ENCODE results near the gene SNX25.

The SNX25 gene

DNA sequence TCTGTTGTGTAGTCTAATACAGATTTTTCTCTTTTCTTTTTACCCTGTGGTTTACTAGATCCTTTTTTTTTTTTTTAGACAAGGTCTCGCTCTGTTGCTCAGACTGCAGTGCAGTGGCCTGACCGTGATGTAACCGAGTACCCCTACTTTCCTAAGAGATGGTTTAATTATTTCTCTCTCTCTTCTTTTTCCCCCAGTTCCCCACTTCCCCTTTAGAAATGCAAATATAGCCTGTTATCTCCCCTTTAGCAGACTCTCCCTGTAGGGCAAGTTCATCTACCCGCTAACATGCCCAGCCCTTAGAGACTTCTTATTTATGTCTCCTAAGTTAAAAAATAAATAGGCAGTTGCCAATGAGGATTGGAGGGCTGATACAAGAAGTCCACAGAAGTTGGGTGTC lies 4.5 kb downstream of the SNX25 start:
- H3K36me3 Mint-ChIP-seq (ENCODE audit: low read depth) = peaks cover 6% of the 10 kb centered on the region
- no peaks in the 10 kb centered on the region for H3K27me3 Mint-ChIP-seq (ENCODE audit: low read depth)
- H3K27ac Mint-ChIP-seq = no peak overlapping the region
- H3K9me3 Mint-ChIP-seq = no peaks in the 10 kb centered on the region
- peaks cover 25% of the 10 kb centered on the region for H3K4me1 Mint-ChIP-seq (ENCODE audit: low read depth)
- H3K4me3 Mint-ChIP-seq = no peak overlapping the region

DNA sequence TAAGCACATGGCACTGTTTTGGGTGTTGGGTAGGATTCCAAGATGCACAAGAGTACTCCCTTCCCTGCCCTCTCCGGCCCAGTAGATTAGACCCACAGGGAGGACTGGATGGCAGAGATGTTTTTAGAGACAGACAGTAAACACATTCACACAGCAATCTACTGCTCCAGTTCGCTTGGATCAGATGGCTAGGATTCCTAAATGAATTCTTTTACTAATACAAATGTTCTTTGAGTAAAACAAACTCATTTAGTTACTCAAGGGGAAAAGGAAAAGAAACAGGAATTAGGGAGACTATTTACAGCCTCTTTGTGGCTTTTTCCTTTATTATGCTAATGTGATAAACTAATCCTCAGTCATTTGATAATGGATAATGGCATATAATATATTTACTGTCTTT lies 5.9 kb downstream of the SNX25 start:
- no peaks in the 10 kb centered on the region for H3K9me3 Mint-ChIP-seq

DNA sequence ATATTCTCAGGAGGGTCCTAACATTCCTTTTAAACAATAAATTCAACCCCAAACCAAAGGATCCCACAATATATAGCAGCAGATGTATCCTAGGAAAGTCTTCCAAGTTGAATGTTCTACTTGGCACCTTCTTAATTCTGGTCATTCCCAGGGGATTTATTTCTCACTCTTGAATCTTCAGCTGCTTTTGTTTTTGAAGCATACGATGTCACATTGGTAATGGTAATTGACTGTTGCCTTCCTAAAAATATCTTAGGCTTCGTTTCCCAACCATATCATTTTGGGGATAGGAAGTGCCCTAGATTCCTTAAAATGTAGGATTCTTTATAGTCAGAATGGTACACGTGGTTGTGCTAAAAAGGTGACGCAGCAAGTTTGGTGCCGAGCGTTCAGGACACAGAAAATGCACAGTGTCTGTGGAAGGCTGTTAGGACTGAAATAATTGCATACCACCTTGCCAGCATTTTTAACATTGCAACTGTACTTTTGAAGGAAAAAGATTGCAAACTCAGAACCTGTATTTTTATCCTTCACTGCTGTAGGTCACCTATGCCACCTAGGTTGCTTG lies 8.1 kb downstream of the SNX25 start:
- Mint-ChIP-seq H3K36me3 (ENCODE audit: low read depth) (peaks cover 9% of the 10 kb centered on the region), H3K9me3 (no peaks in the 10 kb centered on the region), H3K27ac (no peak overlapping the region), H3K4me3 (no peak overlapping the region), H3K4me1 (ENCODE audit: low read depth) (peaks cover 9% of the 10 kb centered on the region), H3K27me3 (ENCODE audit: low read depth) (no peaks in the 10 kb centered on the region)

More for the DNA sequence above, 5.9 kb downstream of the SNX25 start:
- no peaks in the 10 kb centered on the region for H3K27me3 Mint-ChIP-seq (ENCODE audit: low read depth)
- no peak overlapping the region for H3K27ac Mint-ChIP-seq
- no peak overlapping the region for H3K4me3 Mint-ChIP-seq
- H3K4me1 Mint-ChIP-seq (ENCODE audit: low read depth) = peaks cover 23% of the 10 kb centered on the region
- peaks cover 6% of the 10 kb centered on the region for H3K36me3 Mint-ChIP-seq (ENCODE audit: low read depth)

DNA sequence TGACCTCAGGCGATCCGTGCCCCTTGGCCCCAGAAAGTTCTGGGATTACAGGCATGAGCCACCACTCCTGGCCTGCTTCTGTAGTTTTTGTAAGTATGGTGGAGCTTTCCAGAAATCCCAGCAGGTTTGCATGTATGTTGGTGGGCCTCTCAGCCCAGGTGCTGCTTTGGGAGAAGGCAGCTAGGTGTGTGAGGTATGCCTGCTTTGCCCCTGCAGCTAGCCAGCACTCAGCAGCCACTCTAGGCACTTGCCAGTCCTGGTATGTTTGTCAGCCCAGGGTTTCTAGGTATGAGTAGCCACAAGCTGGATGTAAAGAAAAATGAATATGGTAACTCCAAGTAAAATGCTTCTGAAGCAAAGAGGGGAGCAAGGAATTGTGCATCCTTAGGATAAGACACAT lies 8.9 kb downstream of the SNX25 start:
- H3K27me3 Mint-ChIP-seq (ENCODE audit: low read depth) = no peaks in the 10 kb centered on the region
- H3K36me3 Mint-ChIP-seq (ENCODE audit: low read depth) = peaks cover 8% of the 10 kb centered on the region
- no peak overlapping the region for H3K27ac Mint-ChIP-seq
- H3K4me3 Mint-ChIP-seq = no peak overlapping the region
- H3K9me3 Mint-ChIP-seq = no peaks in the 10 kb centered on the region
- peaks cover 7% of the 10 kb centered on the region for H3K4me1 Mint-ChIP-seq (ENCODE audit: low read depth)

DNA sequence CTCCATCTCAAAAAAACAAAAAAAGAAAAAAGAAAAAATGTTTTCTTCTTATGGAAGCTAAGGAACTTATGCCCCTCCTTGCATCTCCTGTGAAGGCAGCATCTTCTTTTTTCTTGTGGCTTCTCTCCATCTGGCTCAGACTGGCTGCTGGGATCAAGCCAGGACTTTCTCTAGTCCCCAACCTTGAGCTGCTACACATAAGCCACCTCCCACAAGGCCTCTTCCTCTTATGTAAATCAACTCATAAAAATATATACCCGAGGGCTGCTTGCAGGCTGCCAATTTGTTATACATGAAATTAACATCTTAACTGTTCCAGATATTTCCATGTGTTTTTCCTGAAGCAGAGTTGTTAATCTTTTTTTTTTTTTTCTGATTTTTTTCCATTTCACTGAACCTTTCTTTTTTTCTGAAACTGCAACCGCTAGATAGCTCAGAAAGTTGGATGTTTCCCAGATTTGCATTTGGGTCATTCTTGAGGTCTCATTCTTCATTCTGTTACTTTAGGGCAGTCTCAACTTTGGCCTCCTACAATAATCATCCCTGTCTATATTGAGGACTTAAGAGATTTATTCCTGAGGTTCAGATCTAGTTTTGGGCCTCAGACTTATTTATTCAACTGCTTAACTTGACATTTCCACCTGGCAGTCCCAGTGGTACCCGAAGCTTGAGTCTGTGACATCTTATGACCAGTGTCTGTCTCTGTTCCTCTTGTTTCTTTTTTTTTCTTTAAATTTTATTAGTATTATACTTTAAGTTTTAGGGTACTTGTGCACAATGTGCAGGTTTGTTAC lies 10.3 kb downstream of the SNX25 start:
- no peaks in the 10 kb centered on the region for H3K27me3 Mint-ChIP-seq (ENCODE audit: low read depth)
- H3K36me3 Mint-ChIP-seq (ENCODE audit: low read depth) = peaks cover 5% of the 10 kb centered on the region
- no peak overlapping the region for H3K4me3 Mint-ChIP-seq
- peaks cover 7% of the 10 kb centered on the region for H3K4me1 Mint-ChIP-seq (ENCODE audit: low read depth)
- H3K9me3 Mint-ChIP-seq = no peaks in the 10 kb centered on the region
- no peak overlapping the region for H3K27ac Mint-ChIP-seq

DNA sequence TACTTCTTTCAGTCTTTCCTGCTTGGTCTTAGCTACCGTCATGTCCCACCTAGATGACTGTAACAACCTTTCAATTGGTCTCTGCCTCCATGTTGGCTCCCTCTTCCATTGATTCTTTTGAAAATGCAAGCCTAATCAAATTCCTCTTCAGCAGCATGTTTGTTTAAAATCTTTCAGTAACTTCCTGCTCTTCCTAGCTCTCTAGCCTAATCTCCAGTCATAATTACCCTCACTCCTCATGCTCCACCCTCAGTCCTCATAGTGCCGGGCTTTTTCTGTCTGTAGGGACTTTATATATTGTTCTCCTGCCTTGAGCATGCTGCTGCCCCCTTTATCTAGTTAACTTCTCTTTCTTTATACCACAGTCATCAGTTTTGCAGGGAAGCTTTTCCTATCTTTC lies 12.1 kb downstream of the SNX25 start:
- Mint-ChIP-seq H3K9me3 (no peaks in the 10 kb centered on the region), H3K36me3 (ENCODE audit: low read depth) (peaks cover 5% of the 10 kb centered on the region), H3K27ac (no peak overlapping the region), H3K4me1 (ENCODE audit: low read depth) (peaks cover 4% of the 10 kb centered on the region), H3K4me3 (no peak overlapping the region), H3K27me3 (ENCODE audit: low read depth) (no peaks in the 10 kb centered on the region)

DNA sequence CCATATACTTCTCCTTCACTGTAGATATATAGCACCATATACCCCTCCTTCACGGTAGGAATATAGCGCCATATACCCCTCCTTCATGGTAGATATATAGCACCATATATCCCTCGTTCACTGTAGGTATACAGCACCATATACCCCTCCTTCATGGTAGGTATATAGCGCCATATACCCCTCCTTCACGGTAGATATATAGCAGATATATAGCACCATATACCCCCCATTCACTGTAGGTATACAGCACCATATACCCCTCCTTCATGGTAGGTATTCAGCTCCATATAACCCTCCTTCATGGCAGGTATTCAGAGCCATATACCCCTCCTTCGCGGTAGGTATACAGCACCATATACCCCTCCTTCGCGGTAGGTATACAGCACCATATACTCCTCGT lies 12.5 kb downstream of the SNX25 start:
- Mint-ChIP-seq H3K4me1 (ENCODE audit: low read depth) (peaks cover 4% of the 10 kb centered on the region), H3K4me3 (no peak overlapping the region), H3K9me3 (no peaks in the 10 kb centered on the region), H3K27ac (no peak overlapping the region), H3K27me3 (ENCODE audit: low read depth) (no peaks in the 10 kb centered on the region), H3K36me3 (ENCODE audit: low read depth) (peaks cover 5% of the 10 kb centered on the region)

DNA sequence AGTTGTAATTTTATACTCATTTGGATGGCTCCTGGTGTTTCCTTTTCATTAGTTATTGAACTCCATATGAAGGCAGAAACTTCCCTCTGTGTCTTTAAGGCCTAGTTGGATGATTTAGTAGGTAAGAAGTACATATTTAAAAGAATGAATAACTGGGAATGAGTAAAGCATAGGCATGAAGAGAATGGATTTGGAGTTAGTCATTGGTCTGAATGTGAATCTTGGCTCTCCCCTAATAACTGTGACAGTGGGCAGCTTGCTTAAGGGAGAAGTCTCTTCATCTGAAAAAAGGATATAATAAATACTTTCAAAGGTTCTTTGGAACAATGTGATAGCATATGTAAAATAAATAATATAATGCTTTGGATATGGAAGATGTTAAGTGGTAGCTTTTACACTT lies 13.2 kb downstream of the SNX25 start:
- Mint-ChIP-seq H3K27ac (no peak overlapping the region), H3K27me3 (ENCODE audit: low read depth) (no peaks in the 10 kb centered on the region), H3K4me1 (ENCODE audit: low read depth) (peaks cover 4% of the 10 kb centered on the region), H3K36me3 (ENCODE audit: low read depth) (peaks cover 5% of the 10 kb centered on the region), H3K4me3 (no peak overlapping the region), H3K9me3 (no peaks in the 10 kb centered on the region)

DNA sequence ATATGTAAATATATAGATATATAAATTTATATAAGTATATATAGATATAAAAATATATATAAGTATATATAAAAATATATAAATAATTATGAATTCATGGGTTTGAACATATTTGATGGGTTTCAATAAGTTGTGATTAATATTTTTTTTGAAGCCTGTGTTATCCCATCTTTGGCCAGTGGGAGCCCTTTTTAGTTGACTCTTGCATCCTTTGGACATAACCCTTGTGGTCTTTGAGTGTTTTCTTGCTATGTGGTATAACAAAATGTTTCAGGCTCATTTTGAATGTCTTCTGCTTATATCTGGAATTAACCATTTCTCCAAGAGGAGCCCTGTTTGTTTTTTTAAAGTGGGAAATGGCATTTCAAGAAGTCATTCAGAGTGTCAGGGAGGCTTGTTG lies 15.2 kb downstream of the SNX25 start:
- peaks cover under 1% of the 10 kb centered on the region for H3K4me1 Mint-ChIP-seq (ENCODE audit: low read depth)
- peaks cover 5% of the 10 kb centered on the region for H3K36me3 Mint-ChIP-seq (ENCODE audit: low read depth)
- no peaks in the 10 kb centered on the region for H3K9me3 Mint-ChIP-seq
- H3K4me3 Mint-ChIP-seq = no peak overlapping the region
- no peaks in the 10 kb centered on the region for H3K27me3 Mint-ChIP-seq (ENCODE audit: low read depth)
- H3K27ac Mint-ChIP-seq = no peak overlapping the region

DNA sequence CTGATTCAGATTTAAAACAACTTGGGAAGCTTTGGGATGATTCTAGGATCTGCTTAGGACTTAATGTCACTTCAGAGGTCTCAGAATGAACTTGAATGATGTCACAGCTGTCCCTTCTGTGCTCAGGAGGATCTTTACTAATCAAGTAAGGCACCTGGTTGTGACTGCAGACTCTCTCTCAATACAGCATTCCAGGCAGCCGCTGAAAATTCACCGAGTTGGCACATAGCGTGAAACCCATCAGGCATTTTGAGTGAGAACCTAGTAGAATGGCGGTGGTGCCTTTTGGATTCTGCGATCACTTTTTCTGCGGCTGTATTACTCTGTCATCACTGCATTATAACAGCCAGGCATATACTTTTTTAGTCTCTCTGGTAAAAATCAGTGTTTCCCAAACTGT lies 16.5 kb downstream of the SNX25 start:
- Mint-ChIP-seq H3K36me3 (ENCODE audit: low read depth) (peaks cover 5% of the 10 kb centered on the region), H3K27ac (no peak overlapping the region), H3K27me3 (ENCODE audit: low read depth) (no peaks in the 10 kb centered on the region), H3K4me1 (ENCODE audit: low read depth) (no peaks in the 10 kb centered on the region), H3K9me3 (no peaks in the 10 kb centered on the region), H3K4me3 (no peak overlapping the region)

DNA sequence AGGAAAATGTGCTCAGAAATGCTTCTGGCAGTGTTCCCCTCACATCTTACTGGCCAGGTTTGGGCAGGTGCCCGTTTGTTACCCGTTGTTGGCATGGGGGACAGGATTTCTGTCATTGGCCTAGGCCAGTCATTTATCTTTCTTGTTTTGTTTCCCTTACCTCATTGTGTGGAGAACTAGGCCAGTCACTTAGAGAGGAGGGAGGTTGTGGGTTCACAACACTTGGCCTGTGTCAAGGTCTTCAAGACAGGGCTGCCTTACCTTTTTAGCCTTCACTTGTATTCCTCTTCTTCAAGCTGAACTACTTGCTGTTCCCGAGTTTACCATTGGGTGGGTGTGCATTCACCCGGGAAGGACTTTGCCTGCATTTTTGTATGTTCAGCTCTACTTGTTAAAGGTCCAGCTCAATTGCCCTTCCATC lies 17.7 kb downstream of the SNX25 start:
- no peaks in the 10 kb centered on the region for H3K9me3 Mint-ChIP-seq
- no peak overlapping the region for H3K4me3 Mint-ChIP-seq
- H3K36me3 Mint-ChIP-seq (ENCODE audit: low read depth) = no peaks in the 10 kb centered on the region
- H3K4me1 Mint-ChIP-seq (ENCODE audit: low read depth) = peaks cover 2% of the 10 kb centered on the region
- no peak overlapping the region for H3K27ac Mint-ChIP-seq
- no peaks in the 10 kb centered on the region for H3K27me3 Mint-ChIP-seq (ENCODE audit: low read depth)

DNA sequence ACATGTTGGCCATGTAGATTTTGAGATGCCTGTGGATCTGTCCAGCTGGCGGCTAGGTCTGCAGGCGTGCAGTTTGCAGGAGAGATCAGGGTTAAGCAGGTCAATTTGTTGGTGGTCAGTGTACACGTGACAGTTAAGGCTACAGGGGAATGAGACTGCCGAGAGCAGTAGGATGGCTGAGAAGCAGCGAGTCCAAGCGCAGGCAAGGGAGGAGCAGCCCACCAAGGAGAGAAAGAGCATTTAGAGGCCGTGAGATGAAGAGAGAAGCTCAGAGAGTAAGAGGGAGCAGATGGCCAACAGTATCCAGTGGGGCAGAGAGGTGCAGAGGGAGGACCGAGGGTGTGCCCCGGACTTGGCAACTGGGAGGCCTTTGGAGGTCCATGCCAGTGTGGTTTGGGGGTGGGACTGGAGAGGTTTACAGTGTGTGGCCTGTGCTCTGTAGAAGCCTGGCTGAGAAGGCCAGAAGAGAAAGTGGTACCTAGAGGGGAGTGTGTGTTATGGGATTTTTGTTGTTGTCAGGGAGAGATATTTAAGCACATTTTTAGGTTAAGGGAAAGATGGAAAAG lies 18.4 kb downstream of the SNX25 start:
- Mint-ChIP-seq H3K27me3 (ENCODE audit: low read depth) (no peaks in the 10 kb centered on the region), H3K27ac (no peak overlapping the region), H3K36me3 (ENCODE audit: low read depth) (no peaks in the 10 kb centered on the region), H3K4me3 (no peak overlapping the region), H3K4me1 (ENCODE audit: low read depth) (peaks cover 6% of the 10 kb centered on the region), H3K9me3 (no peaks in the 10 kb centered on the region)

DNA sequence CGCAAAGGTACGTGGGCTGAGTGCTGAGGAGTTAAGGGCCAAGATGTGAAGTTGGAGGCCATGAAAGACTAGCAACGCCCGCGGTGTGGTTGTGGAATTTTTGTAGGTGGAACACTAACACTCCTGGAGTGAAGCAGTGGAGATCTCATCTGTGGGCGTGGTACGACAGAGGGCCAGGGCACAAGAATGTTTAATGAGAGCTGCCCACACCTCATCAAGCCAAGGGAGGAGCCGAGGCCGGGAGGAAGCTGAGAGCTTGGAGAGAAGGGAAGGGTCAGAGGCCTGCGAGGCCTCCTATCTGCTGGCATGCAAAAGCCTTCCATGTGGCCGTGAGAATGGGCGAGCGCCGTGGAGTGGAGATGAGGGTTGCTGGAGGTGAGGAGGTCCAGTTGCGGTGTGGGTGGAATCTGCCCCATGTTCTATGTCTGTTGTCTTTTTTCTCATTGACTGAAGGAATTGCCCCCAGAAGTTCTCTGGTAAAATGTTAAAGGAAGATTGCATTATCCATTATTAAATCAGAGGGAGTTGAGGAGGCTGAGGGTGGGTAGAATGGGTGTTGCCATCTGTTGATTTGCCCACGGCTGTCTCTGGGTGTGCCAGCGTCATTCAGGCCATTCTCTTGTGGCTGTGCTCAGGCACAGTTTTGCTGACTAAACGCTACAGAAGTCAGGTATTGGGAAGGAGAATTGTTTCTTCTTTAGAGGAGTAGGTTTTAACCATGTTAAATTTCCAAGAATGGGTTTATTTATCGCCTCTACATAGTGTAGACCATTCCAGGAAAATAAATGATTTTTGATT lies 19.8 kb downstream of the SNX25 start:
- H3K27ac Mint-ChIP-seq = no peak overlapping the region
- no peaks in the 10 kb centered on the region for H3K36me3 Mint-ChIP-seq (ENCODE audit: low read depth)
- H3K4me3 Mint-ChIP-seq = no peak overlapping the region
- no peaks in the 10 kb centered on the region for H3K9me3 Mint-ChIP-seq
- peaks cover 6% of the 10 kb centered on the region for H3K4me1 Mint-ChIP-seq (ENCODE audit: low read depth)
- no peaks in the 10 kb centered on the region for H3K27me3 Mint-ChIP-seq (ENCODE audit: low read depth)

DNA sequence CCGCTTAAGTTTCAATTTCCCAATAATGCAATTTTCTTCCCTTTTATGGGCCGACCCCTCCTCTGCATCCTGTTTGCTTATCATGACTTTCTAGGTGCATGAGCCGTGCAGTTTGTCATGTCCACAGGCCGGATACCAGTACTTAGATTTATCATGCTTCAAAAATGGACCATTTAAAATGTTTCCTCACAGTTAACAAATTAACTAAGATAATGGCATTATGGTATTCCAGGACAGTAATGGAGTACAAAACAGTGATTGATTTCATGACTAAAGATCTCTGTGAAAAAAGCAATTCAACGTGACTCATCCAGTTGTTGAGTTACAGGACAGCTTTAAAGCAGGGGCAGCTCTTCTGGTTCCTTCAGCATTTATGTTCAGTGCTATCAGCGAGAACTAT lies 23.0 kb downstream of the SNX25 start:
- Mint-ChIP-seq H3K9me3 (no peaks in the 10 kb centered on the region), H3K27ac (no peak overlapping the region), H3K4me3 (no peak overlapping the region), H3K4me1 (ENCODE audit: low read depth) (peaks cover 6% of the 10 kb centered on the region), H3K27me3 (ENCODE audit: low read depth) (no peaks in the 10 kb centered on the region), H3K36me3 (ENCODE audit: low read depth) (no peaks in the 10 kb centered on the region)
